Retinal pigment epithelial cell (primary cell): ENCODE measurements around the gene SLC25A11.
"Not testable (repeated sequence)": the region's sequence is repeated elsewhere in the genome, so short reads cannot be mapped to it uniquely, and the experiment has no call there.

Experiments
- DNase-seq: peaks from one replicate; pipeline ENCODE4 v3.0.0-alpha.2; 2010; ENCODE audit warnings: low read depth
- H3K4me3 ChIP-seq: 2 replicates; pipeline ENCODE4 v1.5.1; 2011; ENCODE audit warnings: mild to moderate bottlenecking, low read length, control low read depth, moderate library complexity
- CTCF ChIP-seq: conservative IDR thresholded peaks from 2 replicates; pipeline ENCODE4 v1.5.1; 2011; ENCODE audit warnings: low read depth, low read length, control low read depth, inconsistent platforms

The SLC25A11 gene

GRCh38 chr17:4908711-4909496, 30.9 kb downstream of the SLC25A11 start:
- no peak overlapping the region for H3K4me3 ChIP-seq
- peak; percentile 87 for TF ChIP-seq CTCF
- DNase-seq, result peak; percentile 62

GRCh38 chr17:4908301-4908700, 31.5 kb downstream of the SLC25A11 start:
- TF ChIP-seq CTCF, result no peak
- no peak overlapping the region for H3K4me3 ChIP-seq
- no peak for DNase-seq

- not testable (repeated sequence) for DNase-seq, H3K4me3 ChIP-seq
Observed at GRCh38 chr17:4906642-4907041, 33.2 kb downstream of the SLC25A11 start.

- no peak within 1 kb of the TSS for H3K4me3 ChIP-seq
- peak; percentile 84 for TF ChIP-seq CTCF
Observed at GRCh38 chr17:4903051-4903818, 36.6 kb downstream of the SLC25A11 start, which contains the start of gene CHRNE. TSS of gene CHRNE (minus strand) at chr17:4903098. CDS start at chr17:4903063, 35 bp downstream.

GRCh38 chr17:4902540-4902939, 37.3 kb downstream of the SLC25A11 start:
- TF ChIP-seq CTCF, result no peak
- H3K4me3 ChIP-seq, result no peak overlapping the region
- DNase-seq, result no peak

More at GRCh38 chr17:4903051-4903818, 36.6 kb downstream of the SLC25A11 start, which contains the start of gene CHRNE:
- DNase-seq, result no peak

GRCh38 chr17:4901648-4902344, 38.0 kb downstream of the SLC25A11 start:
- TF ChIP-seq CTCF, result no peak
- no peak for DNase-seq
- H3K4me3 ChIP-seq, result no peak overlapping the region

GRCh38 chr17:4901108-4901647, 38.7 kb downstream of the SLC25A11 start:
- TF ChIP-seq CTCF, result no peak
- no peak for DNase-seq
- H3K4me3 ChIP-seq, result no peak overlapping the region
